Stomach (tissue), 4 donors: ENCODE measurements around the gene CPN2.

Source experiments
- CTCF ChIP-seq, 7 experiments: fragments of 450-650 bp in 4 of 7; fragments of 200-600 bp in 3 of 7; sonication (generic) in 3 of 7; IDR thresholded peaks; one replicate each; pipeline ENCODE4 v1.5.1; 2016 to 2019; ENCODE audit warnings: antibody characterized with exemption in 7 of 7, control low read depth in 2 of 7, mild to moderate bottlenecking in 1 of 7
- EP300 ChIP-seq: sonication (generic); formaldehyde crosslinking; IDR thresholded peaks from one replicate; pipeline ENCODE4 v1.6.1; 2017; ENCODE audit warnings: antibody characterized with exemption

DNA sequence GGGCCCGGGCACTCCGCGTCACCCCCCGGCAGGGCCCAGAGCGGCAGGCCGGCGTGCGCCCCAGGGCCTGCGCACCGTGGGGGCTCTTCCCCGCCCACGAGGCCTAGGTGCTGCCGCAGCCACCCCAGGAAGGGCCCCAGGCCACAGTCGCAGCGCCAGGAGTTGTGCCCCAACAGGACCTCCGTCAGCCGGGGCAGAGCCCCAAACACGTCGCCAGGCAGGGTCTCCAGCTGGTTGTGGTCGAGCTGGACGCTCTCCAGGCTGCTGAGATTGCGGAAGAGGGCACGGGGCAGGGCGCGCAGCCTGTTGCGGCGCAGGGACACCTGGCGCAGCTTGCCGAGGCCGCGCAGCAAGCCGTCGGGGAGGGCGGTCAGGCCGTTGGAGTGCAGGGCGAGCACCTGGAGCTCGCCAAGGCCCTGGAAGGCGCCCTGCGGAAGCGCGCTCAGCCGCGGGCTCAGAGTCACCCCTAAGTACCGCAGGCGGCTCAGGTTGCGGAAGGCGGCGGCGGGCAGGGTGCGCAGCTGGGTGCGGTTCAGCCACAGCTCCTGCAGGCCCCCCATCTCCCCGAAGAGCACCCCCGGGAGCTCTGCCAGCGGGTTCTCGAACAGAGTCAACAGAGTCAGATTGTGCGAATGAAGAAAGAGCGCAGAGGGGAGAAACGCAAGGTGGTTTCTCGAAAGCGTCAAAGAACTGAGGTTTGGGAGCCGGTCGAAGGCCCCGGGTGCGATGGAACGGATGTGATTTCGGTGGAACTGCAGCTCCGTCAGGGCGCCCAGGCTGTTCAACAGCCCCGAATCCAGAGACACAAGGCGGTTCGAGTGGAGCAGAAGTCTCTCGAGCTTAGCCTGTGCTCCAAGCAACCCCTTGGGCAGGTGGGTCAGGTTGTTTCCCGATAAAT lies 46.0 kb upstream of the CPN2 start:
- TF ChIP-seq CTCF (IDR thresholded peaks at IDR 0.05), result no peak
- TF ChIP-seq EP300, result no peak
